Adrenal gland (tissue), 12 donors: ENCODE data around the gene NDUFA8. TPM values are rescaled to one million over a fixed set of nuclear protein-coding genes. Genes with fewer than 3 reads are reported as not detected.

Experiments used
- DNase-seq, 7 donors: peaks; one replicate each; pipeline ENCODE4 v3.0.0-alpha.2; 2019 to 2020
- H3K27ac ChIP-seq, 5 donors: fragments of 200-600 bp; sonication (generic) in 4 of 5; 1 replicate in 3 of 5; 2 replicates in 2 of 5; pipeline versions ENCODE4 v1.5.1 to v1.8.0; 2016 to 2020; ENCODE audit warnings: mild to moderate bottlenecking in 1 of 5
- H3K27me3 ChIP-seq: fragments of 200-600 bp; 2 replicates; pipeline ENCODE4 v1.8.0; 2021
- H3K36me3 ChIP-seq, 2 donors: fragments of 200-600 bp; replicated peaks in 1 of 2; 1 replicate in 1 of 2; 2 replicates in 1 of 2; pipeline versions ENCODE4 v1.5.1 to v1.8.0; 2018 to 2022
- H3K4me1 ChIP-seq, 2 donors: fragments of 200-600 bp; replicated peaks in 1 of 2; 1 replicate in 1 of 2; 2 replicates in 1 of 2; pipeline versions ENCODE4 v1.5.1 to v1.8.0; 2018 to 2021
- H3K4me3 ChIP-seq, 4 donors: fragments of 200-600 bp; sonication (generic) in 3 of 4; one replicate each; pipeline ENCODE4 v1.5.1; 2016 to 2018
- H3K9me3 ChIP-seq, 3 donors: fragments of 200-600 bp; sonication (generic) in 1 of 3; replicated peaks in 1 of 3; 1 replicate in 2 of 3; 2 replicates in 1 of 3; pipeline versions ENCODE4 v1.5.1 to v1.8.0; 2016 to 2021
- CTCF ChIP-seq, 6 experiments: fragments of 450-650 bp in 4 of 6; fragments of 200-600 bp in 2 of 6; sonication (generic) in 1 of 6; IDR thresholded peaks; 1 replicate in 5 of 6; 2 replicates in 1 of 6; pipeline versions ENCODE4 v1.5.1 to v1.8.0; 2016 to 2021; ENCODE audit warnings: antibody characterized with exemption in 6 of 6, mild to moderate bottlenecking in 2 of 6, moderate library complexity in 1 of 6
- POLR2A ChIP-seq, 2 donors: fragments of 450-650 bp; IDR thresholded peaks; one replicate each; pipeline ENCODE4 v1.6.1; 2017; ENCODE audit warnings: antibody characterized with exemption in 2 of 2, mild to moderate bottlenecking in 2 of 2, moderate library complexity in 1 of 2
- WGBS, 4 donors: extraction: QIAGEN DNeasy Blood & Tissue Kit in 2 of 4; methylation state at CpG; one replicate each; pipeline versions ENCODE4 v1.1.5 to v1.1.7; 2013 to 2017; 5-methylcytosine and 5-hydroxymethylcytosine counted together
- intact Hi-C, 2 donors: fragments of 100-400 bp; cut with DNase I; formaldehyde crosslinking; loops; one replicate each; pipeline versions ENCODE4 v1.14.1 to v1.15.0; 2022 to 2023
- polyA plus RNA-seq, 3 donors: library from polyadenylated mRNA; stranded (reverse); fragments of 200-250 nt in 2 of 3; fragments of 350-450 nt in 1 of 3; fragmentation: Illumina TruSeq in 1 of 3; extraction: RNeasy Lipid Tissue Mini Kit (QIAGEN cat#74804) in 1 of 3; gene quantifications; one replicate each; pipeline ENCODE4 v1.2.3, GENCODE V29; 2013 to 2014
- total RNA-seq, 9 donors: library from RNA; depleted of rRNA in 4 of 9; stranded (reverse); fragments of >200 nt in 4 of 9; fragments of 120-200 nt in 1 of 9; fragmentation: NEBNext Ultra II Directional in 1 of 9; extraction: Animal tissue kit (Norgen Biotek cat#: 25700) in 1 of 9; gene quantifications; one replicate each; pipeline versions ENCODE4 v1.1.0 to v1.2.4, GENCODE V29; 2013 to 2023
- donor health status: healthy with polysubstance abuse.
- donor health status: Bipolar disorder and iron deficiency.
- donor health status: DM: yes; HTN: yes; CAD: no.
- donor health status: DM: no; HTN: no; CAD: no.
- donor health status: DM: no; HTN: no; CAD: no.
- donor health status: DM: yes; HTN: yes; CAD: no.

NDUFA8 gene
- total and polyA plus RNA-seq, 12 donors, result 34.5 to 182 (median 70.8) TPM

GRCh38 chr9:122121931-122122330 lies 37.6 kb downstream of the NDUFA8 start:
- no peak overlapping the region for H3K4me3 ChIP-seq
- H3K27ac ChIP-seq, result no peak overlapping the region
- TF ChIP-seq POLR2A (IDR thresholded peaks at IDR 0.05), result no peak
- TF ChIP-seq CTCF (IDR thresholded peaks at IDR 0.05), result no peak
- intact Hi-C loops, result loop anchor here (2.0 to 10.0 kb wide), 4 partner anchors 23 to 683 kb away; partner anchors contain the start of gene OR1K1 (in 1 of the 2)
- peaks cover 0 to 19% of the 10 kb centered on the region in 2 donors for H3K4me1 ChIP-seq
- H3K9me3 ChIP-seq, result no peaks in the 10 kb centered on the region
- H3K27me3 ChIP-seq, result peaks cover 10% of the 10 kb centered on the region
- no peak for DNase-seq
- 83 to 97% (median 92%) methylated on average over 5 to 6 of the region's 6 CpGs for WGBS, 4 donors
- H3K36me3 ChIP-seq, result no peaks in the 10 kb centered on the region

- WGBS, 4 donors, result 89 to 97% (median 92%) methylated on average over 8 to 10 of the region's 10 CpGs
- TF ChIP-seq CTCF (IDR thresholded peaks at IDR 0.05) (no peak), POLR2A (IDR thresholded peaks at IDR 0.05) (no peak)
- Histone ChIP-seq H3K36me3 (no peaks in the 10 kb centered on the region), H3K27ac (no peak overlapping the region), H3K4me1 (peaks cover 0 to 19% of the 10 kb centered on the region in 2 donors), H3K4me3 (no peak overlapping the region), H3K9me3 (no peaks in the 10 kb centered on the region), H3K27me3 (peaks cover 6% of the 10 kb centered on the region)
- intact Hi-C loops, result loop anchor here (5.0 to 10.0 kb wide), 3 partner anchors 331 to 683 kb away; partner anchors contain the start of gene OR1K1 (in 1 of the 2)
- DNase-seq, result no peak
Observed at GRCh38 chr9:122121391-122121790, 38.2 kb downstream of the NDUFA8 start.

- no peak overlapping the region for H3K27ac ChIP-seq
- H3K4me1 ChIP-seq, result peaks cover 0 to 12% of the 10 kb centered on the region in 2 donors
- TF ChIP-seq POLR2A (IDR thresholded peaks at IDR 0.05), result no peak
- TF ChIP-seq CTCF (IDR thresholded peaks at IDR 0.05), result no peak
- no peaks in the 10 kb centered on the region for H3K9me3 ChIP-seq
- H3K36me3 ChIP-seq, result no peaks in the 10 kb centered on the region
- intact Hi-C loops, result loop anchor here (5.0 to 10.0 kb wide), 3 partner anchors 332 to 684 kb away; partner anchors contain the start of gene OR1K1 (in 1 of the 2)
- H3K4me3 ChIP-seq, result no peak overlapping the region
- no peak for DNase-seq
- no peaks in the 10 kb centered on the region for H3K27me3 ChIP-seq
- 69 to 76% (median 73%) methylated on average over 5 to 10 of the region's 10 CpGs for WGBS, 4 donors
Observed at GRCh38 chr9:122120316-122121071, 39.1 kb downstream of the NDUFA8 start.

GRCh38 chr9:122119721-122120120 lies 39.9 kb downstream of the NDUFA8 start:
- no peaks in the 10 kb centered on the region for H3K36me3 ChIP-seq
- TF ChIP-seq POLR2A (IDR thresholded peaks at IDR 0.05) (no peak), CTCF (IDR thresholded peaks at IDR 0.05) (no peak)
- no peak for DNase-seq
- intact Hi-C loops, result loop anchor here (5.0 to 10.0 kb wide), 3 partner anchors 333 to 685 kb away; partner anchors contain the start of gene OR1K1 (in 1 of the 2)
- no peaks in the 10 kb centered on the region for H3K27me3 ChIP-seq
- WGBS, 4 donors, result 98 to 100% (median 99%) methylated on average over 2 to 5 of the region's 5 CpGs
- H3K4me3 ChIP-seq, result no peak overlapping the region
- no peaks in the 10 kb centered on the region for H3K9me3 ChIP-seq
- H3K4me1 ChIP-seq, result peaks cover 0 to 10% of the 10 kb centered on the region in 2 donors
- H3K27ac ChIP-seq, result no peak overlapping the region
